ENCODE results near the gene TRAF4. TPM values are rescaled to one million over a fixed set of nuclear protein-coding genes. Genes with fewer than 3 reads are reported as not detected.
"Not testable (repeated sequence)": the region's sequence is repeated elsewhere in the genome, so short reads cannot be mapped to it uniquely, and the experiment has no call there.

TRAF4 gene
- total RNA-seq, 4 donors from 2014 or later, result 65.7 to 191 (median 126) TPM

GRCh38 chr17:28734712-28735241, 9.0 kb upstream of the TRAF4 start:
- no peak for DNase-seq
- no peak for TF ChIP-seq POLR2AphosphoS5 (IDR thresholded peaks at IDR 0.05)
- TF ChIP-seq EP300 (IDR thresholded peaks at IDR 0.05; ENCODE audit: low read depth), result no peak
- TF ChIP-seq POLR2A (IDR thresholded peaks at IDR 0.05), result no peak
- TF ChIP-seq, protein P1, sequence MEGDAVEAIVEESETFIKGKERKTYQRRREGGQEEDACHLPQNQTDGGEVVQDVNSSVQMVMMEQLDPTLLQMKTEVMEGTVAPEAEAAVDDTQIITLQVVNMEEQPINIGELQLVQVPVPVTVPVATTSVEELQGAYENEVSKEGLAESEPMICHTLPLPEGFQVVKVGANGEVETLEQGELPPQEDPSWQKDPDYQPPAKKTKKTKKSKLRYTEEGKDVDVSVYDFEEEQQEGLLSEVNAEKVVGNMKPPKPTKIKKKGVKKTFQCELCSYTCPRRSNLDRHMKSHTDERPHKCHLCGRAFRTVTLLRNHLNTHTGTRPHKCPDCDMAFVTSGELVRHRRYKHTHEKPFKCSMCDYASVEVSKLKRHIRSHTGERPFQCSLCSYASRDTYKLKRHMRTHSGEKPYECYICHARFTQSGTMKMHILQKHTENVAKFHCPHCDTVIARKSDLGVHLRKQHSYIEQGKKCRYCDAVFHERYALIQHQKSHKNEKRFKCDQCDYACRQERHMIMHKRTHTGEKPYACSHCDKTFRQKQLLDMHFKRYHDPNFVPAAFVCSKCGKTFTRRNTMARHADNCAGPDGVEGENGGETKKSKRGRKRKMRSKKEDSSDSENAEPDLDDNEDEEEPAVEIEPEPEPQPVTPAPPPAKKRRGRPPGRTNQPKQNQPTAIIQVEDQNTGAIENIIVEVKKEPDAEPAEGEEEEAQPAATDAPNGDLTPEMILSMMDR (IDR thresholded peaks at IDR 0.05), result no peak
- Histone ChIP-seq H3K9me3 (no peaks in the 10 kb centered on the region), H3K27me3 (no peaks in the 10 kb centered on the region), H3K36me3 (no peaks in the 10 kb centered on the region), H3K4me1 (peaks cover 0 to 6% (median under 1%) of the 10 kb centered on the region in 4 donors), H3K27ac (no peak overlapping the region), H3K4me3 (no peak overlapping the region)
- in situ Hi-C loops (cut with MboI; ENCODE audit: low pct_ligation_motif_present in 1 of 4, low pct_unique_long_range_greater_than_20kb in 1 of 4, low sequenced_read_pairs in 3 of 4), result no loop called here
- intact Hi-C loops (cut with DNase I; ENCODE audit: low total_unique reads), result no loop called here
- 91 to 94% methylated on average over 3 to 10 of the region's 10 CpGs for WGBS, 2 donors (ENCODE audit: low coverage in 1 of 2)

DNA sequence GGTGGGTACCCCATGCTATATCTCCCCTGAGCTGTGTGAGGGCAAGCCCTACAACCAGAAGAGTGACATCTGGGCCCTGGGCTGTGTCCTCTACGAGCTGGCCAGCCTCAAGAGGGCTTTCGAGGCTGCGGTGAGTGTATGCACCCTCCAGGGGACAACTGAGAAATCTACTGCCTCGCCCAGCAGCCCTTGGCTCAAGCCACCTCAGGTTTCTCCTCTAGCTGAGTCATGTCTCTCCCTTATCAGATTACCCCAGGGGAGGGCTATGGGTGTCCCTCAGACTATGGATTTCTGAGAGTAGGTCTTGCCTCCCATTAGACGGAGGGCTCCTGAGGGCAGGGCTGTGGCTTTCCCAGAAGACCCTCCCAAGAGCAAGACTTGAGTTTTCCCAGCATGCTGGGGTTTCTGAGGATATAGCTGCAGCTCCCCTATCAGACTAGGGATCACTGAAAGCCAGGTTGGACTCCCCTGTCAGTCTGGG, 8.5 kb upstream of the TRAF4 start:
- 77% methylated on average over 5 of the region's 5 CpGs; no CpG with 5 or more reads in 1 of the 2 donors for WGBS, 2 donors (ENCODE audit: low coverage in 1 of 2)
- in situ Hi-C loops (cut with MboI; ENCODE audit: low pct_ligation_motif_present in 1 of 4, low pct_unique_long_range_greater_than_20kb in 1 of 4, low sequenced_read_pairs in 3 of 4), result no loop called here

DNA sequence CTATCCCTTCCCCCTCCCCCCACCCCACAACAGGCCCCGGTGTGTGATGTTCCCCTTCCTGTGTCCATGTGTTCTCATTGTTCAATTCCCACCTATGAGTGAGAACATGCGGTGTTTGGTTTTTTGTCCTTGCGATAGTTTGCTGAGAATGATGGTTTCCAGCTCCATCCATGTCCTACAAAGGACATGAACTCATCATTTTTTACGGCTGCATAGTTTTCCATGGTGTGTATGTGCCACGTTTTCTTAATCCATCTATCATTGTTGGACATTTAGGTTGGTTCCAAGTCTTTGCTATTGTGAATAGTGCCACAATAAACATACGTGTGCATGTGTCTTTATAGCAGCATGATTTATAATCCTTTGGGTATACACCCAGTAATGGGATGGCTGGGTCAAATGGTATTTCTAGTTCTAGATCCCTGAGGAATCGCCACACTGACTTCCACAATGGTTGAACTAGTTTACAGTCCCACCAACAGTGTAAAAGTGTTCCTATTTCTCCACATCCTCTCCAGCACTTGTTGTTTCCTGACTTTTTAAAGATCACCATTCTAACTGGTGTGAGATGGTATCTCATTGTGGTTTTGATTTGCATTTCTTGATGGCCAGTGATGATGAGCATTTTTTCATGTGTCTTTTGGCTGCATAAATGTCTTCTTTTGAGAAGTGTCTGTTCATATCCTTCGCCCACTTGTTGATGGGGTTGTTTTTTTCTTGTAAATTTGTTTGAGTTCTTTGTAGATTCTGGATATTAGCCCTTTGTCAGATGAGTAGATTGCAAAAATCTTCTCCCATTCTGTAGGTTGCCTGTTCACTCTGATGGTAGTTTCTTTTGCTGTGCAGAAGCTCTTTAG, 7.7 kb upstream of the TRAF4 start:
- H3K27ac ChIP-seq; H3K27me3 ChIP-seq; H3K9me3 ChIP-seq; DNase-seq; H3K4me3 ChIP-seq; H3K4me1 ChIP-seq; intact Hi-C loops (cut with DNase I; ENCODE audit: low total_unique reads); in situ Hi-C loops (cut with MboI; ENCODE audit: low pct_ligation_motif_present in 1 of 4, low pct_unique_long_range_greater_than_20kb in 1 of 4, low sequenced_read_pairs in 3 of 4); H3K36me3 ChIP-seq: not testable (repeated sequence)
- WGBS, 2 donors (ENCODE audit: low coverage in 1 of 2), result 92 to 98% methylated on average over 2 to 7 of the region's 8 CpGs

More for the DNA sequence above, 8.5 kb upstream of the TRAF4 start:
- no peak for DNase-seq
- Histone ChIP-seq H3K36me3 (no peaks in the 10 kb centered on the region), H3K4me1 (peaks cover 0 to 3% (median 0%) of the 10 kb centered on the region in 4 donors), H3K27me3 (no peaks in the 10 kb centered on the region), H3K4me3 (no peak overlapping the region), H3K27ac (no peak overlapping the region), H3K9me3 (no peaks in the 10 kb centered on the region)
- no peak for TF ChIP-seq POLR2AphosphoS5 (IDR thresholded peaks at IDR 0.05)
- TF ChIP-seq EP300 (IDR thresholded peaks at IDR 0.05; ENCODE audit: low read depth), result no peak
- TF ChIP-seq, protein P1 (IDR thresholded peaks at IDR 0.05), result no peak
- TF ChIP-seq POLR2A (IDR thresholded peaks at IDR 0.05), result no peak
- intact Hi-C loops (cut with DNase I; ENCODE audit: low total_unique reads), result no loop called here

- Histone ChIP-seq H3K4me3 (no peak overlapping the region), H3K4me1 (peaks cover 0 to 10% (median 7%) of the 10 kb centered on the region in 4 donors), H3K27ac (no peak overlapping the region), H3K36me3 (no peaks in the 10 kb centered on the region), H3K27me3 (no peaks in the 10 kb centered on the region), H3K9me3 (no peaks in the 10 kb centered on the region)
- in situ Hi-C loops (cut with MboI; ENCODE audit: low pct_ligation_motif_present in 1 of 4, low pct_unique_long_range_greater_than_20kb in 1 of 4, low sequenced_read_pairs in 3 of 4) (no loop called here), intact Hi-C loops (cut with DNase I; ENCODE audit: low total_unique reads) (no loop called here)
- no peak for DNase-seq
- no peak for TF ChIP-seq EP300 (IDR thresholded peaks at IDR 0.05; ENCODE audit: low read depth)
- TF ChIP-seq POLR2A (IDR thresholded peaks at IDR 0.05), result no peak
- TF ChIP-seq POLR2AphosphoS5 (IDR thresholded peaks at IDR 0.05), result no peak
- TF ChIP-seq, protein P1 (IDR thresholded peaks at IDR 0.05), result no peak
- 95% methylated on average over 12 of the region's 12 CpGs; no CpG with 5 or more reads in 1 of the 2 donors for WGBS, 2 donors (ENCODE audit: low coverage in 1 of 2)
Measured at GRCh38 chr17:28737316-28737715, 6.5 kb upstream of the TRAF4 start.

Data from transverse colon (tissue), 4 donors.